Measurements from ENCODE around the gene OR51G1. TPM values are rescaled to one million over a fixed set of nuclear protein-coding genes. Genes with fewer than 3 reads are reported as not detected.
"Not testable (repeated sequence)": the region's sequence is repeated elsewhere in the genome, so short reads cannot be mapped to it uniquely, and the experiment has no call there.

OR51G1 gene, protein sequence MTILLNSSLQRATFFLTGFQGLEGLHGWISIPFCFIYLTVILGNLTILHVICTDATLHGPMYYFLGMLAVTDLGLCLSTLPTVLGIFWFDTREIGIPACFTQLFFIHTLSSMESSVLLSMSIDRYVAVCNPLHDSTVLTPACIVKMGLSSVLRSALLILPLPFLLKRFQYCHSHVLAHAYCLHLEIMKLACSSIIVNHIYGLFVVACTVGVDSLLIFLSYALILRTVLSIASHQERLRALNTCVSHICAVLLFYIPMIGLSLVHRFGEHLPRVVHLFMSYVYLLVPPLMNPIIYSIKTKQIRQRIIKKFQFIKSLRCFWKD
- not detected for total RNA-seq

DNA sequence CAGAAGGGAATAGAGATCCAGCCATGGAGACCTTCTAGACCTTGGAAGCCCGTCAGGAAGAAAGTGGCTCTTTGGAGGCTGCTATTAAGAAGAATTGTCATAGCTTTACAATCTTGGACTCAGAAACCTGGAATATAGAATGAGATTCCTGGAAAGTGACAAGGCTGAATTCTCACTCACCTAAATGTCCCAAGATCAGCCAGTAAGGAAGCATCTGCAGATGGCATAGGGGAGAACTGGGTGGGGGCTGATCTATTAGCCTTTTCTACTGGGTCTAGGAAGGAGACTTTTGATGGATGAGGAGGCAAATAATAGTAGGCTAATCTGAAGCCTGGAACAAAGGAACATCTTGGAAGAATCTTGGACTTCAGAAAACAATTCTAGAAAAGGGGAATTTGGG lies at the start of gene OR51G1:
OR51G1 (minus strand) TSS at position 101 of the 400 bp plus-strand sequence; CDS start at position 101, 0 bp downstream.
- Mint-ChIP-seq H3K4me1 (no peaks in the 10 kb centered on the region), H3K9me3 (no peaks in the 10 kb centered on the region), H3K27ac (no peak within 1 kb of the TSS), H3K27me3 (peaks cover 5% of the 10 kb centered on the region), H3K36me3 (no peaks in the 10 kb centered on the region), H3K4me3 (no peak within 1 kb of the TSS)
- no peak for DNase-seq

DNA sequence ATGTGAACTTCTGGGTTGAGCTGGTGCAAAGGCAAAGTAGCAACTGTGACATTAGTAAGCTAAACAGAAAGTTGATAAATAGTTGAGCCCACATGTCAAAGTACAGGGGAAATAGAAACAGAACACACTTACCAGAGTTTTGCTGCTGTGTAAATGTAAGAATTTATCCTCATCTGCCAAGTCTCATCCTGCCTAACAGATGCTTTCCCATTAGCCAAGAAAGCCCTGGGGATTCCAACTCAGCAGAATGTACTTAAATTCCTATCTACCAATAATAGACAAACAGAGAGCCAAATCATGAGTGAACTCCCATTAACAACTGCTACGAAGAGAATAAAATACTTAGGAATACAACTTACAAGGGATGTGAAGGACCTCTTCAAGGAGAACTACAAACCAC lies 38.7 kb upstream of the OR51G1 start:
- Mint-ChIP-seq H3K4me1 (no peaks in the 10 kb centered on the region), H3K9me3 (peaks cover 2% of the 10 kb centered on the region), H3K4me3 (no peak overlapping the region), H3K27ac (no peak overlapping the region), H3K27me3 (peaks cover 9% of the 10 kb centered on the region), H3K36me3 (no peaks in the 10 kb centered on the region)
- no peak for DNase-seq

GRCh38 chr11:4960877-4961276 lies 36.7 kb upstream of the OR51G1 start:
- Mint-ChIP-seq H3K9me3 (peaks cover 2% of the 10 kb centered on the region), H3K36me3 (no peaks in the 10 kb centered on the region), H3K27me3 (peaks cover 13% of the 10 kb centered on the region), H3K4me1 (no peaks in the 10 kb centered on the region), H3K4me3 (no peak overlapping the region), H3K27ac (no peak overlapping the region)
- no peak for DNase-seq

DNA sequence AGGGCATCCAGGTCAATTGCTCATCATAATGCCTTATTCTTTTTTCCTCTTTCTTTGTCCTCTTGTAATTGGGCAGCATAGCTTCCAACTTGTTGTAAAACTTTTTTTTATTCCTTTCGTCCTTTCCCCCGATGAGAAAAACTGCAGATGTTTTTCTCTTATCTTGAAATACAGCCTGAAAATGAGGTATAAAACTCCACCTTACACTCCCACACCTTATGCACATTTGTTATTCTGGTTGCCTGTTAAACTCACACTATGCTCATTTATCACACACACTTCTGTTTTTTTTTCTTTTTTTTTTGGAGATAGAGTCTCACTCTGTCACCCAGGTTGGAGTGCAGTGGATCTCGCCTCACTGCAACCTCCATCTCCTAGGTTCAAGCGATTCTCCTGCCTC lies 33.3 kb upstream of the OR51G1 start:
- H3K36me3 Mint-ChIP-seq = no peaks in the 10 kb centered on the region

GRCh38 chr11:4955613-4956012 lies 31.5 kb upstream of the OR51G1 start, which contains the start of gene OR51A2:
TSS of gene OR51A2 (minus strand) at chr11:4955713. CDS start at chr11:4955713, 0 bp downstream.
- H3K36me3 Mint-ChIP-seq, DNase-seq, H3K4me3 Mint-ChIP-seq, H3K9me3 Mint-ChIP-seq, H3K27ac Mint-ChIP-seq, H3K4me1 Mint-ChIP-seq: not testable (repeated sequence)
- H3K27me3 Mint-ChIP-seq = peaks cover 13% of the 10 kb centered on the region

More for the DNA sequence above, 33.3 kb upstream of the OR51G1 start:
- Mint-ChIP-seq H3K27me3 (peaks cover 13% of the 10 kb centered on the region), H3K27ac (no peak overlapping the region), H3K9me3 (no peaks in the 10 kb centered on the region), H3K4me3 (no peak overlapping the region), H3K4me1 (no peaks in the 10 kb centered on the region)
- DNase-seq = no peak

DNA sequence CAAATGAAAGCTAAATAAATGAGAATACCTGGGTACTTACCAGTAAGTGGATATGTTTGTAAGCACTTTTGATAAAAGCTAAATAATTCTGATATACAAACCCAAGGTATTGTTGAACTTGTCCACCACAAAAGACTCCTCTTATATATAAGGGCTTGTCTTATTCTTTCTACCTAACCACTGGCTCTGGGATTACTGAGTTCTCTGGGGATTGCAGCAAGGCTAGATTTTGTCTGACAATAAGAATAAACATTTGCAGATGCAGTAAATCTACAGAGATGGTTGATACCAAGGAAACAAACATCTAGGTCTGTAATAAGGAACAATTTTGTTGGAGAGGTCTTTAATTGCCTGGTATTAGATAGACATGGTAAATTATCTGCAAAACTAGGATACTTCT lies 23.4 kb upstream of the OR51G1 start, which contains the start of gene OR51A4:
OR51A4 (minus strand) TSS at position 101 of the 400 bp plus-strand sequence. CDS start 505 bp downstream, outside the sequence.
- H3K9me3 Mint-ChIP-seq = no peaks in the 10 kb centered on the region
- H3K36me3 Mint-ChIP-seq = no peaks in the 10 kb centered on the region
- H3K4me1 Mint-ChIP-seq = no peaks in the 10 kb centered on the region
- H3K27me3 Mint-ChIP-seq = no peaks in the 10 kb centered on the region
- no peak within 1 kb of the TSS for H3K4me3 Mint-ChIP-seq
- H3K27ac Mint-ChIP-seq = no peak within 1 kb of the TSS
- DNase-seq = no peak

- Mint-ChIP-seq H3K4me1 (no peaks in the 10 kb centered on the region), H3K9me3 (no peaks in the 10 kb centered on the region), H3K27ac (no peak overlapping the region), H3K36me3 (no peaks in the 10 kb centered on the region), H3K27me3 (peaks cover 3% of the 10 kb centered on the region), H3K4me3 (no peak overlapping the region)
- no peak for DNase-seq
These were observed 12.6 kb upstream of the OR51G1 start for GRCh38 chr11:4936745-4937144.

DNA sequence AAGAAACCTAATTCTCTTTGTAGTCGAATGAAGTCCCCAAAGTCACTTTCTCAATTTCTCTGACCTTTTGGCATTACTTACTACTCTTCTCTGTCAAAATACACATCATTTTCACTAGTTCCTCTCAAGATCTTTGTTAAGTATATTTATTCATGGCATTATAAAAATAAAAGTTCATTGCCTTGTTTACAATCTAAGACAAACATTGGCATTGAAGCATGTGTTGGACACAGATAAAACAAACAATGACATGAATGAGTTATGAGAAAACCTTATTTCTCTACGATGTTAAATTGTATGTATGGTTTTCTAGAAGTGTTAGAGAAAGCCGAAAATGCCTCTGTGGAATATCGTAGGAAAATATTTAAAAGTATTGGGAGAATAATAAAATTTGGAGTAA lies 8.6 kb upstream of the OR51G1 start:
- Mint-ChIP-seq H3K27ac (no peak overlapping the region), H3K9me3 (no peaks in the 10 kb centered on the region), H3K36me3 (no peaks in the 10 kb centered on the region)

GRCh38 chr11:4926608-4927007 lies 2.5 kb upstream of the OR51G1 start:
- H3K27ac Mint-ChIP-seq = no peak overlapping the region

More for the DNA sequence above, 8.6 kb upstream of the OR51G1 start:
- Mint-ChIP-seq H3K4me1 (no peaks in the 10 kb centered on the region), H3K27me3 (peaks cover 3% of the 10 kb centered on the region), H3K4me3 (no peak overlapping the region)
- no peak for DNase-seq

GRCh38 chr11:4922304-4922703 lies 1.8 kb downstream of the OR51G1 start:
- no peaks in the 10 kb centered on the region for H3K9me3 Mint-ChIP-seq
- H3K36me3 Mint-ChIP-seq = no peaks in the 10 kb centered on the region
- H3K27me3 Mint-ChIP-seq = peaks cover 5% of the 10 kb centered on the region
- no peak overlapping the region for H3K27ac Mint-ChIP-seq
- no peaks in the 10 kb centered on the region for H3K4me1 Mint-ChIP-seq
- H3K4me3 Mint-ChIP-seq = no peak overlapping the region
- DNase-seq = no peak

More at GRCh38 chr11:4926608-4927007, 2.5 kb upstream of the OR51G1 start:
- no peak for DNase-seq
- no peaks in the 10 kb centered on the region for H3K4me1 Mint-ChIP-seq
- no peaks in the 10 kb centered on the region for H3K9me3 Mint-ChIP-seq
- H3K27me3 Mint-ChIP-seq = peaks cover 5% of the 10 kb centered on the region
- H3K4me3 Mint-ChIP-seq = no peak overlapping the region
- H3K36me3 Mint-ChIP-seq = no peaks in the 10 kb centered on the region

- H3K27ac Mint-ChIP-seq = no peak overlapping the region
- H3K36me3 Mint-ChIP-seq = no peaks in the 10 kb centered on the region
- H3K9me3 Mint-ChIP-seq = no peaks in the 10 kb centered on the region
- no peaks in the 10 kb centered on the region for H3K4me1 Mint-ChIP-seq
- no peak overlapping the region for H3K4me3 Mint-ChIP-seq
- DNase-seq = no peak
- H3K27me3 Mint-ChIP-seq = peaks cover 5% of the 10 kb centered on the region
These were observed 2.3 kb downstream of the OR51G1 start for GRCh38 chr11:4921796-4922195.

- H3K36me3 Mint-ChIP-seq = no peaks in the 10 kb centered on the region
- DNase-seq = no peak
- H3K4me1 Mint-ChIP-seq = no peaks in the 10 kb centered on the region
- no peak within 1 kb of the TSS for H3K27ac Mint-ChIP-seq
- no peaks in the 10 kb centered on the region for H3K9me3 Mint-ChIP-seq
- no peak within 1 kb of the TSS for H3K4me3 Mint-ChIP-seq
- H3K27me3 Mint-ChIP-seq = peaks cover 5% of the 10 kb centered on the region
These were observed 4.9 kb downstream of the OR51G1 start, which contains the start of gene OR51G2 for GRCh38 chr11:4919250-4919649. TSS of gene OR51G2 (minus strand) at chr11:4919350. CDS start at chr11:4915663, 3,687 bp downstream.

DNA sequence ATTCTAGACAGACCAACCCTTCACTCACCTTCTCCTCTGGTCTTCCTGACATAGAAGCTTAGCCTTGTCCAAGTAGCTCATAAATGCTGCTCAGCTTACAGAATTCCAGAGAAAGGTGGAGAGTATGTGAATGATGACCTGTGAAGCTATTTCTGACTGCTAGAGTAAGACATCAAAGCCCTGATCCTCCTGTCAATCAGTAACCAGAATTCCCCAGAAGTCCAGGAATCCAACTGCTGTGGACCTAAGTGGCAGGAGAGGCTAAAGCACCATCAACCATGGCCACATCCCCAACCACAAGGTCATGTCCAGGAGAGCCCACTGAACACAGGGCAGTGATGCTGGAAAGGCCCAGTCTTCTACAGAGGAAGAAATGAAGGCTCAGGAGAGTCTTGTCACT lies 7.6 kb downstream of the OR51G1 start:
- Mint-ChIP-seq H3K36me3 (no peaks in the 10 kb centered on the region), H3K4me3 (no peak overlapping the region), H3K27ac (no peak overlapping the region), H3K27me3 (peaks cover 5% of the 10 kb centered on the region), H3K4me1 (no peaks in the 10 kb centered on the region), H3K9me3 (no peaks in the 10 kb centered on the region)
- no peak for DNase-seq

- Mint-ChIP-seq H3K36me3 (no peaks in the 10 kb centered on the region), H3K4me3 (no peak within 1 kb of the TSS), H3K9me3 (no peaks in the 10 kb centered on the region), H3K27ac (no peak within 1 kb of the TSS), H3K27me3 (no peaks in the 10 kb centered on the region), H3K4me1 (no peaks in the 10 kb centered on the region)
- DNase-seq = no peak
These were observed 20.7 kb downstream of the OR51G1 start, which contains the start of gene OR51A7 for GRCh38 chr11:4903484-4903883. TSS of gene OR51A7 (plus strand) at chr11:4903783. CDS start at chr11:4907370, 3,587 bp downstream.

- no peak overlapping the region for H3K4me3 Mint-ChIP-seq
- no peaks in the 10 kb centered on the region for H3K9me3 Mint-ChIP-seq
- no peaks in the 10 kb centered on the region for H3K36me3 Mint-ChIP-seq
- H3K27me3 Mint-ChIP-seq = peaks cover 6% of the 10 kb centered on the region
- no peak overlapping the region for H3K27ac Mint-ChIP-seq
- no peak for DNase-seq
- H3K4me1 Mint-ChIP-seq = no peaks in the 10 kb centered on the region
These were observed 32.0 kb downstream of the OR51G1 start for GRCh38 chr11:4891996-4892640.

All from activated naive CD8-positive, alpha-beta T cell treated with anti-CD3 and anti-CD28 coated beads for 36 hours (primary cell).